Ammon's horn (tissue), 1 donor: Measurements from ENCODE around the gene PLPPR3.
"Not testable (repeated sequence)": the region's sequence is repeated elsewhere in the genome, so short reads cannot be mapped to it uniquely, and the experiment has no call there.

Experiments
- DNase-seq: peaks from one replicate; pipeline ENCODE4 v3.0.0-alpha.2; 2016; ENCODE audit warnings: low spot score

Gene PLPPR3

DNA sequence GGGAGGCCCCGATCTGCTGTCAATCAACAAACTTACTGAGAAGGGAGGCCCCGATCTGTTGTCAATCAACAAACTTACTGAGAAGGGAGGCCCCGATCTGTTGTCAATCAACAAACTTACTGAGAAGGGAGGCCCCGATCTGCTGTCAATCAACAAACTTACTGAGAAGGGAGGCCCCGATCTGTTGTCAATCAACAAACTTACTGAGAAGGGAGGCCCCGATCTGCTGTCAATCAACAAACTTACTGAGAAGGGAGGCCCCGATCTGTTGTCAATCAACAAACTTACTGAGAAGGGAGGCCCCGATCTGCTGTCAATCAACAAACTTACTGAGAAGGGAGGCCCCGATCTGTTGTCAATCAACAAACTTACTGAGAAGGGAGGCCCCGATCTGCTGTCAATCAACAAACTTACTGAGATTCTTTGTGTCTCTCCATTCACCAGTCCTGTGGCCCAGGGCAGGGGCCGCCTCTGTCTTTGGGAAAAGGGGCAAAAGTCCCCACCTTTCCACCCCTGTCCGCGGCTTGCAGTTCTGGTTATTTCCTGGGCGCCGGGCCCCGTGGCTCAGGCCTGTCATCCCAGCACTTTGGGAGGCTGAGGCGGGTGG is 32.0 kb upstream of the PLPPR3 start:
- DNase-seq: not testable (repeated sequence)

DNA sequence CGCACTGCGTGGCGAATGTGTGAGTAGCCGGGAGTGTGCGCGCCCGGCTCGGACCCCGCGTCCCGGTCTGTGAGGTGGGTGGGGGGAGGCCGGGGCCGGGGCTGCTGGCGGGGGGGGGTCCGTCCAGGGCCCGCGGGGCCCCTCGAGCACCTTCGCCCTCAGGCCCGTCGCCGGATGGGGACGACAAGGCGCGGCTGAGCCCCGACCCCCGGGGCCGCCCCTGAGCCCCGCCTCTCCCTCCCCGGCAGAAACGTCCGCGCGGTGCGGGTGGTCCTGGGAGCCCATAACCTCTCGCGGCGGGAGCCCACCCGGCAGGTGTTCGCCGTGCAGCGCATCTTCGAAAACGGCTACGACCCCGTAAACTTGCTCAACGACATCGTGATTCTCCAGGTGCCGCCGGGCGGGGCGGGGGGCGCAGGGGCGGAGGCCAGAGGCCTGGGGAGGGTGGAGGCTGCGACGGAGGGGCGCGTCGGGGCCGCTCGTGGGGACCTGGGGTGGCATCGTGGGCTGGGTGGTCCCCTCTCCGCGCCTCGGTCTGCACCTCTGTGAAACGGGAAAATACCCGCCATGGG is 31.3 kb upstream of the PLPPR3 start:
- no peak for DNase-seq

DNA sequence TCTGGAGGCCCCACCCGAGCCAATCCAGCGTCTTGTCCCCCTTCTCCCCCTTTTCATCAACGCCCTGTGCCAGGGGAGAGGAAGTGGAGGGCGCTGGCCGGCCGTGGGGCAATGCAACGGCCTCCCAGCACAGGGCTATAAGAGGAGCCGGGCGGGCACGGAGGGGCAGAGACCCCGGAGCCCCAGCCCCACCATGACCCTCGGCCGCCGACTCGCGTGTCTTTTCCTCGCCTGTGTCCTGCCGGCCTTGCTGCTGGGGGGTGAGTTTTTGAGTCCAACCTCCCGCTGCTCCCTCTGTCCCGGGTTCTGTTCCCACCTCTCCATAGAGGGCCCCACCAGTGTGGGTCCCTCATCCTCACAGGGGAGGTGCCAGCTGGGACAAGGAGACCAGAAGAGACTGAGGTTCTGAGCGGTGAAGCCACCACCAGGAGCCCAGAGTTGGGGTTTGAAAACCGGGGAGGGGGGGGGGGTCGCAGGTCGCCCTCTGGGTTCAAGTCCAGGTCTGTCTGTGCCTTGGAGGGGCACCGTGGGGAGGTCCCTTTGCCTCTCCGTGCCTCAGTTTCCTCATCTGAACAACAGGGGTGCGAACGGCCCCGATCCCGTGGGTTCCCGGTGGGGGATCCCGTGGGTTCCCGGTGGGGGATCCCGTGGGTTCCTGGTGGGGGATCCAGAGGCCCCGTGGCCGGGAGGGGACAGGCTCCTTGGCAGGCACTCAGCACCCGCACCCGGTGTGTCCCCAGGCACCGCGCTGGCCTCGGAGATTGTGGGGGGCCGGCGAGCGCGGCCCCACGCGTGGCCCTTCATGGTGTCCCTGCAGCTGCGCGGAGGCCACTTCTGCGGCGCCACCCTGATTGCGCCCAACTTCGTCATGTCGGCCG is 30.6 kb upstream of the PLPPR3 start, which contains the start of gene ELANE:
TSS of gene ELANE (plus strand) at position 168 of the 878 bp plus-strand sequence. CDS start at position 194, 26 bp downstream.
- DNase-seq: no peak

GRCh38 chr19:850979-851335 is 29.2 kb upstream of the PLPPR3 start:
- no peak for DNase-seq

GRCh38 chr19:850221-850978 is 28.6 kb upstream of the PLPPR3 start:
- DNase-seq: peak; percentile 53

DNA sequence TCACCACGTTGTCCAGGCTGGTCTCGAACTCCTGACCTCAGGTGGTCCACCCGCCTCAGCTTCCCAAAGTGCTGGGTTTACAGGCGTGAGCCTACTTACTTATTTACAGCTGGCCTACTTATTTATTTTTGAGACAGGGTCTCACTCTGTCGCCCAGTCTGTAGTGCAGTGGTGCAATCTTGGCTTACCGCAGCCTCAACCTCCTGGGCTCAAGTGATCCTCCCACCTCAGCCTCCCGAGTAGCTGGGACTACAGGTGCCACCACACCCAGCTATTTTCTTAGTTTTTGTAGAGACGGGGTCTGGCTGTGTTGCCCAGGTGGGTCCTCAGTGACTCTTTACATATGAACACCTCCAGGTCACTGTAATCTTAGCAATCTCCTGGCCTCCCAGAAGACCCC is 27.4 kb upstream of the PLPPR3 start:
- DNase-seq: not testable (repeated sequence)

DNA sequence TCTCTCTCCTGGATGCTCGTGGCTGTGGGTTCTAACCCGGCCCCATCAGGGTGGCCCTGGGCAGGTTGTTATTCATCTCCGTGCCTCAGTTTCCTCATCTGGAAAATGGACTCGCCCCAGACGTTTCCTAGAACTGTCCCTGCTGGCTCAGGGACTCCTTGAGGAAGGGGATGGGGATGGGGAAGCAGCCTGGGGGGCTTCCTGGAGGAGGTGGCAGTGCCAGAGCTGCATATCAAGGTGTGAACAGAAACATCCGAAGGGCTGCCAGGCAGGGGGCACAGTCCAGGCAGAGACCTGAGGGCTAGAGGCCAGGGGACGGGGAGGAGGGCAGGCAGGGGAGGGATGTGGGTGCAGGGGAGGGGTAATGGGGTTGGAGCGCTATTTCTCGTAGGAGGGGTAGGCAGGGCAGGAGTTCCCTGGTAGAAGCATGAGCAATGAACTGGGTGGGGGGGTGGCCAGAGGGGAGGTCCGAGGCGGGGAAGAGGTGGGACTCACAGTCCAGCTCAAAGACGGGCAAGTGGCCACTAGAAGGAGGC is 26.7 kb upstream of the PLPPR3 start:
- DNase-seq: no peak

- no peak for DNase-seq
Measured at GRCh38 chr19:845707-846521, 24.2 kb upstream of the PLPPR3 start.

GRCh38 chr19:844546-844971 is 22.8 kb upstream of the PLPPR3 start:
- DNase-seq: no peak

DNA sequence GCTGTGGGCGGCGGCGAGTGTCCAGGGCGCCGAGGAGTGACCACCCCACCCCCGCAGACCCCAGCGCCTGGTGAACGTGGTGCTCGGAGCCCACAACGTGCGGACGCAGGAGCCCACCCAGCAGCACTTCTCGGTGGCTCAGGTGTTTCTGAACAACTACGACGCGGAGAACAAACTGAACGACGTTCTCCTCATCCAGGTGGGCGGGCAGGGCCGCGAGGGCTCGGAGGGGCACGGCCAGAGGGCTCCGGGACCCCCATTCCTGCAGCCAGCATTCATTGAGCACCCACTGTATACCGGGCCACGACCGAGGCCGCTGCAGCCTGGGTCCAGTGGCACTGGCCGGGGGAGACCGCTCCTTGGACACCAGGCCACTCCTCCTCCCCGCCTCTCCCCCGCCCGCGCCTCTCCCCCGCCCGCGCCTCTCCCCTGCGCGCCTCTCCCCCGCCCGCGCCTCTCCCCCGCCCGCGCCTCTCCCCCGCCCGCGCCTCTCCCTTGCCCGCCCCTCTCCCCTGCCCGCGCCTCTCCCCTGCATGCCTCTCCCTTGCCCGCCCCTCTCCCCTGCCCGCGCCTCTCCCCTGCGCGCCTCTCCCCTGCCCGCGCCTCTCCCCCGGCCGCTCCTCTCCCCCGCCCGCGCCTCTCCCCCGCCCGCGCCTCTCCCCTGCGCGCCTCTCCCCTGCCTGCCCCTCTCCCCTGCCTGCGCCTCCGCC is 22.2 kb upstream of the PLPPR3 start:
- DNase-seq: no peak

GRCh38 chr19:843180-843835 is 21.6 kb upstream of the PLPPR3 start:
- DNase-seq: no peak

- not testable (repeated sequence) for DNase-seq
Measured at GRCh38 chr19:842802-843179, 21.0 kb upstream of the PLPPR3 start.

- no peak for DNase-seq
Measured at GRCh38 chr19:840519-841206, 18.9 kb upstream of the PLPPR3 start, which contains the start of gene PRTN3. Gene PRTN3 (plus strand): TSS chr19:840999. CDS start chr19:841009, 10 bp downstream.

DNA sequence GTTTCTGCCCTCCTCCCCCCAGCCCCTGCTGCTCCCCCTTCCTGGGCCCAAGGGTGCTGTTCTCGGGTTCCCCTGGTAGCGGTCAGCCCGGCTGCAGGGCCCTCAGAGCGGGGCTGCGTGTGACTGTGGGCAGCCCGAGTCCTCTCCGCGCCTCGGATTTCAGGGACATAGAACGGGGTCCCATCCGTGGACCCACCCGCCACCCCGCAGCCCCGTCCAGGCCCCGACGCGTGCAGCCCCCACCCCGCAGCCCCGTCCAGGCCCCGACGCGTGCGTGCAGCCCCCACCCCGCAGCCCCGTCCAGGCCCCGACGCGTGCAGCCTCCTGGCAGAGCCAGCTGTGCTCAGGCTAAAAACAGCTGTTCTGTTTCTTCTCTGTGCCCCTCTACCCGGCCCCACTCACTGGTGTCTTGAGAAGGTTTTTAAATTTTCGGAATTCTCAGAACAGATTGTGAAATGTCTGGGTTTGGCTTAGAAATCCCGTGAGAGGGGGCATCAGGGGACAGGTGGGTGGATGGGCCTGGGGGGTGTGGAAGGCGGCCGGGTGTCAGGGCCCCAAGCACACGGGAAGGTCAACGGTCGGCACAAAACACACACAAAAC is 13.6 kb upstream of the PLPPR3 start:
- DNase-seq: no peak

DNA sequence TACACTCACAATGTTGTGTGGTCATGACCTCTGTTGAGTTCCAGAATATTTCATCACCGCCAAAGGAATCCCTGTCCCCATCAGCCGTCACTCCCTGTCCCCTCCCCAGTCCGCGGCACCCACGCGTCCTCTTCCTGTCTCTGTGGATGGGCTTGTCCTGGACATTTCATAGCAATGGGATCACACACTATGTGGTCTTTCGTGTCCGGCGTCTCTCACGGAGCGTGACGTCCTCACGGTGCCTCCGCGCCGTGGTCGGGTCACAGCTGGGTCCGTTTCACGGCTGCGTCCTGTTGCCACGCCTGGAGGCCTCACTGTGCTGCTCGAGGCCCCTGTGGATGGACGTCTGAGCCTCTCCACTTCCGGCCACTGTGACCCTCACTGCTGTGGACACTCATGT is 12.5 kb upstream of the PLPPR3 start:
- DNase-seq: no peak

GRCh38 chr19:831407-832369 is 9.9 kb upstream of the PLPPR3 start:
- no peak for DNase-seq

DNA sequence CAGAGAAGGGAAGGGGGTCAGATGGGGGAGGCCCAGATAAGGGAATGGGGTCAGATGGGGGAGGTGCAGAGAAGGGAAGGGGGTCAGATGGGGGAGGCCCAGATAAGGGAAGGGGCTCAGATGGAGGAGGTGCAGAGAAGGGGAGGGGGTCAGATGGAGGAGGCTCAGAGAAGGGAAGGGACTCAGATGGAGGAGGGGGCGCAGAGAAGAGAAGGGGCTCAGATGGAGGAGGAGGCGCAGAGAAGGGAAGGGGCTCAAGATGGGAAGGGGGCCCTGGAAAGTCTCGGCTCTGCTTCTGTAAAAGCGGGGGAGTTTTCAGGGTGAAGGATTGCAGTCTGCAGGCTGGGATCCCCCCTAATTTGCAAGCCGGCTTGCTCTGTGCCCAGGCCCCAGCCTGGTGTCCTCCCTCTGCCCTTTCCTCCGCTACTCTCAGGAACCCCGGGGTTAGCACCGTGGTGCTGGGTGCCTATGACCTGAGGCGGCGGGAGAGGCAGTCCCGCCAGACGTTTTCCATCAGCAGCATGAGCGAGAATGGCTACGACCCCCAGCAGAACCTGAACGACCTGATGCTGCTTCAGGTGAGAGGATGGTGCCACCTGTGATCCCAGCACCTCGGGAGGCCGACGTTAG is 7.5 kb upstream of the PLPPR3 start:
- no peak for DNase-seq
